ENCODE results near the gene CCL28. TPM values are rescaled to one million over a fixed set of nuclear protein-coding genes. Genes with fewer than 3 reads are reported as not detected.

CCL28 gene
- total and polyA plus RNA-seq, 2 donors (not counting 3 experiments of a cell fraction or from before 2014, with no cell fraction given), result 1.2 to 1.8 TPM

- Histone ChIP-seq H3K9me3 (replicated peaks; ENCODE audit: control insufficient read depth, insufficient read depth, low read length) (no peaks in the 10 kb centered on the region), H3K4me1 (ENCODE audit: control insufficient read depth, extremely low read depth, insufficient read depth, low read length) (no peaks in the 10 kb centered on the region), H3K27me3 (ENCODE audit: control insufficient read depth in 2 of 2, insufficient read depth in 2 of 2, low read length in 2 of 2) (no peaks in the 10 kb centered on the region), H3K79me2 (ENCODE audit: control insufficient read depth, insufficient read depth, low read length) (no peaks in the 10 kb centered on the region), H4K20me1 (replicated peaks; ENCODE audit: control insufficient read depth, extremely low read depth, insufficient read depth, low read length) (no peaks in the 10 kb centered on the region), H3K27ac (ENCODE audit: insufficient read depth, low read depth, low read length) (no peak overlapping the region), H3K9me1 (replicated peaks; ENCODE audit: control insufficient read depth, extremely low read depth, insufficient read depth, low read length) (no peaks in the 10 kb centered on the region), H3K4me2 (ENCODE audit: insufficient read depth, low read length) (no peak overlapping the region), H3K4me3 (replicated peaks in 1 of 3; ENCODE audit: insufficient read depth in 1 of 3, low read depth in 1 of 3, low read length in 3 of 3) (no peak overlapping the region), H3K9ac (replicated peaks; ENCODE audit: extremely low read depth, insufficient read depth, low read length) (no peak overlapping the region), H3K36me3 (ENCODE audit: control insufficient read depth in 2 of 2, extremely low read depth in 1 of 2, insufficient read depth in 2 of 2, low read length in 2 of 2) (no peaks in the 10 kb centered on the region), H2AFZ (ENCODE audit: low read depth, low read length) (no peak overlapping the region)
- BruUV-seq (replicated peaks), result no TSS peak
- TF ChIP-seq GATA2 (IDR thresholded peaks at IDR 0.05; ENCODE audit: insufficient read depth, insufficient read length, low read depth, low read length) (no peak), FOS (IDR thresholded peaks at IDR 0.05; ENCODE audit: borderline replicate concordance, insufficient read depth, low read length) (no peak), POLR2AphosphoS5 (IDR thresholded peaks at IDR 0.05; ENCODE audit: insufficient read depth, low read depth, low read length) (no peak), EZH2 (IDR thresholded peaks at IDR 0.05; ENCODE audit: borderline replicate concordance, low read depth, low read length, severe bottlenecking) (no peak), CTCF (IDR thresholded peaks at IDR 0.05; ENCODE audit: extremely low read depth in 1 of 2, insufficient read depth in 1 of 2, low read depth in 1 of 2, low read length in 2 of 2) (no peak), POLR2A (IDR thresholded peaks at IDR 0.05; ENCODE audit: low read depth, low read length) (no peak), MYC (IDR thresholded peaks at IDR 0.05; ENCODE audit: low read depth, low read length) (no peak), JUN (IDR thresholded peaks at IDR 0.05; ENCODE audit: borderline replicate concordance, insufficient read depth, insufficient read length, low read depth) (no peak), MAX (IDR thresholded peaks at IDR 0.05; ENCODE audit: insufficient read depth, insufficient read length) (no peak)
- dilution Hi-C loops (cut with MboI; ENCODE audit: extremely low pct_ligation_motif_present, low sequenced_read_pairs), result no loop called here
- intact Hi-C loops (cut with micrococcal nuclease), result no loop called here
- no peak for DNase-seq (ENCODE audit: low read depth, low spot score)
- POLR2A ChIA-PET, result no interaction called here
- no peak for FAIRE-seq
- CTCF ChIA-PET, result interaction anchor here (1.1 kb wide), 1 partner anchor 18 kb away, joined by 3 read pairs; no protein-coding TSS in a partner anchor
Measured at GRCh38 chr5:43371821-43372220, 40.4 kb downstream of the CCL28 start.

Data from endothelial cell of umbilical vein (primary cell).